Stimulated activated CD8-positive, alpha-beta memory T cell treated with anti-CD3 and anti-CD28 coated beads, Interleukin-4, amount 100 ng/mL, for 1 hour (primary cell): ENCODE measurements around the gene ENTREP1.
"Not testable (repeated sequence)": the region's sequence is repeated elsewhere in the genome, so short reads cannot be mapped to it uniquely, and the experiment has no call there.

Experiments
- DNase-seq, 2 donors: peaks; one replicate each; pipeline ENCODE4 v3.0.0-alpha.2; 2020; ENCODE audit warnings: low read depth in 2 of 2, low spot score in 1 of 2

ENTREP1 gene

GRCh38 chr9:69324549-69325401 lies at the start of gene ENTREP1:
ENTREP1 (plus strand) TSS chr9:69325215; CDS start chr9:69325310, 95 bp downstream.
- no peak for DNase-seq

- no peak for DNase-seq
Observed at GRCh38 chr9:69276775-69277174, 48.2 kb upstream of the ENTREP1 start.

GRCh38 chr9:69279084-69279731 lies 45.8 kb upstream of the ENTREP1 start:
- DNase-seq, result no peak

- DNase-seq, result no peak
Observed at GRCh38 chr9:69279733-69280132, 45.3 kb upstream of the ENTREP1 start.

GRCh38 chr9:69283003-69283402 lies 42.0 kb upstream of the ENTREP1 start:
- no peak for DNase-seq

GRCh38 chr9:69292078-69292477 lies 32.9 kb upstream of the ENTREP1 start:
- DNase-seq, result no peak

GRCh38 chr9:69293156-69293555 lies 31.9 kb upstream of the ENTREP1 start:
- DNase-seq, result no peak

- no peak for DNase-seq
Observed at GRCh38 chr9:69295872-69296552, 29.0 kb upstream of the ENTREP1 start.

- no peak for DNase-seq
Observed at GRCh38 chr9:69297300-69297980, 27.6 kb upstream of the ENTREP1 start.

GRCh38 chr9:69299315-69299714 lies 25.7 kb upstream of the ENTREP1 start:
- DNase-seq, result no peak

- DNase-seq, result no peak
Observed at GRCh38 chr9:69299826-69300225, 25.2 kb upstream of the ENTREP1 start.

- no peak for DNase-seq
Observed at GRCh38 chr9:69303331-69303730, 21.7 kb upstream of the ENTREP1 start.

GRCh38 chr9:69306895-69307445 lies 18.0 kb upstream of the ENTREP1 start:
- not testable (repeated sequence) for DNase-seq

- DNase-seq, result no peak
Observed at GRCh38 chr9:69307446-69308205, 17.4 kb upstream of the ENTREP1 start.

- no peak for DNase-seq
Observed at GRCh38 chr9:69308206-69308931, 16.6 kb upstream of the ENTREP1 start.

- no peak for DNase-seq
Observed at GRCh38 chr9:69313175-69313574, 11.8 kb upstream of the ENTREP1 start.

GRCh38 chr9:69314547-69314946 lies 10.5 kb upstream of the ENTREP1 start:
- no peak for DNase-seq

GRCh38 chr9:69317081-69317480 lies 7.9 kb upstream of the ENTREP1 start:
- DNase-seq, result no peak

GRCh38 chr9:69317894-69318293 lies 7.1 kb upstream of the ENTREP1 start:
- no peak for DNase-seq
